Muscle of arm (tissue), 12 donors: Measurements from ENCODE around the gene NID2. TPM values are rescaled to one million over a fixed set of nuclear protein-coding genes. Genes with fewer than 3 reads are reported as not detected.

Experiments used
- DNase-seq: peaks from one replicate; pipeline ENCODE4 v3.0.0-alpha.2; 2013
- polyA plus RNA-seq, 12 donors: library from polyadenylated mRNA; unstranded; fragments of 120-200 nt; gene quantifications; one replicate each; pipeline ENCODE4 v1.2.1, GENCODE V29; 2013; ENCODE audit not compliant: insufficient read length in 12 of 12

Gene NID2
- polyA plus RNA-seq, 12 donors = 77.8 to 134 (median 103) TPM; not detected in 1

DNA sequence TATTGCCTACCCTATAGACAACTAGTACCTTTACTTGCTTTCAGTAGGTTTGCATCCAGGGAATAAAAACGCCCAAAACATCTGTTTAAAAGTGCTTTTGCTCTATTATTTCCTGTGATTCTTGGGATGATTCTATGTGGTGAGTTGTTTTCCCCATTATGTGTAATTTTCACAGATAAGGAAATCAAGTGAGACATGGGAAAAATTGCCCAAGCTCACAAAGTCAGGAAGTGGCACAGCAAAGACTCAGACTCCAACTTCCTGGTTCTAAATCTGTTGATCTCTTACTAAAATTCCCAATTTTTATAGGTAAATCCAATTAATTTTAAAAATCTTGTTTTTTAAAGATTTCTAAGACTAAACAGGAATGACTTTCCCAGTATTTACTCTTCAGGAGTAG is 39.0 kb downstream of the NID2 start:
- DNase-seq = no peak

DNA sequence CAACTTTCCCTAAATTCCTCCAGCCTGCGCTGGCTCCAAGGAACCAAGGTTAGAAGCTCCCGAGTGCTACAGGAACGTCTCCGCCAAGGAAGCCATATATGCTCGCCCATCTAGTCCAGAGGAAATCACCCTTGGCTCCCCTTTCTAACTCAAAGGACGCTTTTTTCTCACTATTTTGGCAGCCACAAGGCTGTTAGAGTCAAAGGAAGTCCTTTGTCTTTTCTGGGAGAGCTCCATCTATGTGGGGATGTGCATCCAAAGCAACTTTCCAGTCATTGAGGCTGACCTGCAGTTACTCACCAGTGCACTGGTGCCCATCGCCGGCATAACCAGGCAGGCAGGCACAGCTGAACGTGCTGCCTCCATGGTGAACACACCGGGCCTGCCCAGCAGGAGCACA is 42.0 kb downstream of the NID2 start:
- peak; percentile 57 for DNase-seq

DNA sequence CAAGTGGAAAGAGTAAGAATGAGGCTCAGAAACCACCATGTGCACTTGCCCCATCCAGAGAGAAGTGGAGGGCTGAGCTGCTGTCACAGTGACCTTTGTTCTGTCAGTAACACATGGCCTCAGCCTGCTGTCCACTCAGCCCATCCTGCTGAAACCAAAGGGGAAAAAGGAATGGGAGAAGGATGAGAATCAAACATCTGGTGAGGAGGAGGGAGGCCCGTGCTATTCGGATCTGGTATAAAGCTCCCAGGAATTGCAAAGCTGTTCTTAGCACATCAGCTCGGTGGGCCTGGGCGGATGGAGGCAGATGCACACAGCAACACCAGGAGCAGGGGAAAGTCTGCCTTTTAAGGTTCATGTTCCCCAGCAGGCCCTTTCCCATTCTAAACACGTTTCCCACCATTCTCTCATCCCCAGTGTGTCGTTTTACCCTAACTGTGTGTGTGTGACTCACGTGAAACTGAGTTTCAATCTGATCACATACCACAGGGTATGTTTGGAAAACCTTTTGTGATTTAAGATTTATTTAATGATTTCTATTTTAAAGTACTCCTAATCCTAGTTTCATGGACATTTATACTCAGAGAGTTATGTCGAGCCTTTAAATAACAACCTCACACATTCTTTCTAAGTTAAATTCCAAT is 42.7 kb downstream of the NID2 start:
- DNase-seq = no peak

DNA sequence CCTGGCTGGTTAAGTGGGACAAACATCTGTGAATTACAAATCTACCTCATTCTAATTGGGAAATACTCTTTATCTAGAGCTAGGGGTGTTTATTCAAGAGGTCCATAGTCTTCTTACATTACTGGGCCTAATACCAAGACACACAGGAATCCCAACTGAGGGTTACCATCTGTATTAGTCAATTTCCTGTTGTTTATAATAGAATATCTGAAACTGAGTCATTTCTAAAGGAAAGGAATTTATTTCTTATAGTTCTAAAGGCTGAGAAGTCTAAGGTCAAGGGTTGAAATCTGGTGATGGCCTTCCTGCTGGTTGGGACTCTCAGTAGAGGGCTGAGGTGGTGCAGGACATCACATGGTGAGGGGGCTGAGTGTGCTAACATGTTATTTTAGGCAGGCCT is 43.5 kb downstream of the NID2 start:
- no peak for DNase-seq

DNA sequence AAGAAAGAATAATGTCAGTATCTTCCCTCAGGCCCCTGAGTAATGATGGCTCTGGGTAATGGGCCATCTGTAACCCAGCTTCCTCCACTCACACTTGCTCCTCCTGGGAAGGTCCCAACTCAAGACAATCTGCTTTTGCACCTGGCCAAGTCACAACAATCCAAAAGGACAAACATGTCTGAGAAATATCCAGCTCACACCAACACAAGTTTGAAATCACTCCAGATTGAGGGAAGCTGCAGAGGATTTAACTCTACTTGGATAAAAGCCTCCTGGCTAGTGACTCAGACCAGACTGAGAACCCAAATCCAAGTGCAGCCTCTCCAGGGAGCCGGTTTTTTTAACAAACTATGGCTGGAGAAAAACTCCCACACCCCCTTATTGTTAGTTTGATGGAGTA is 45.3 kb downstream of the NID2 start:
- peak; percentile 83 for DNase-seq

DNA sequence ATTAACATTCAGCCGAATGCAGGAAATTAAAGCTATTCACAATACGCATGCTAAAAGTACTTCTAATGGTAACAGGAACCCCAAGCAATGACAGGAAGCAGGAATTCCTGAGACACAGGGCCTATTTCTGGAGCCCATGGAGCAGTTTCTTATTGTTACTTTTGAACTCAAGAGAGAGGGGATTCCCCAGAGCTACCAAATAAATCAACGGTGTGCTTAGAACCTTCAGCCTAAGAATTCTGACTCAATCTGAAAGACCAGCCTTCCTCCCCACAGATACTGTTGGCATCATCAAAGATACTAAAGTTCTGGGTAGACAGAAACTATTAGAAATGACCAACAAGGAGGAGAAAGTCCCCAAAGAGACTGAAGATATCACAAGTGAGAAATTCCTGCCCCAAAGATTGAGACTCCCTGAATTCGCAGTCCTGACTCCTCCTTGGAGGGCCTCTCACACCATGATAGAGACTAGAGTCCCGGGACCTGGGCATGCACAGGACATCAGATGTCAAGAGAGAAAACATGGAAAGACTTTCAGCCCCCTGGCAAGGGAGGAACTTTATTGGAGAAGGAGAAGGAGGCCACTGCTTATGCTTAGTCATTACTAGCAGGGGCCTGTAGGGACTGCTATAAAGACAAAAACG is 46.8 kb downstream of the NID2 start:
- DNase-seq = no peak

DNA sequence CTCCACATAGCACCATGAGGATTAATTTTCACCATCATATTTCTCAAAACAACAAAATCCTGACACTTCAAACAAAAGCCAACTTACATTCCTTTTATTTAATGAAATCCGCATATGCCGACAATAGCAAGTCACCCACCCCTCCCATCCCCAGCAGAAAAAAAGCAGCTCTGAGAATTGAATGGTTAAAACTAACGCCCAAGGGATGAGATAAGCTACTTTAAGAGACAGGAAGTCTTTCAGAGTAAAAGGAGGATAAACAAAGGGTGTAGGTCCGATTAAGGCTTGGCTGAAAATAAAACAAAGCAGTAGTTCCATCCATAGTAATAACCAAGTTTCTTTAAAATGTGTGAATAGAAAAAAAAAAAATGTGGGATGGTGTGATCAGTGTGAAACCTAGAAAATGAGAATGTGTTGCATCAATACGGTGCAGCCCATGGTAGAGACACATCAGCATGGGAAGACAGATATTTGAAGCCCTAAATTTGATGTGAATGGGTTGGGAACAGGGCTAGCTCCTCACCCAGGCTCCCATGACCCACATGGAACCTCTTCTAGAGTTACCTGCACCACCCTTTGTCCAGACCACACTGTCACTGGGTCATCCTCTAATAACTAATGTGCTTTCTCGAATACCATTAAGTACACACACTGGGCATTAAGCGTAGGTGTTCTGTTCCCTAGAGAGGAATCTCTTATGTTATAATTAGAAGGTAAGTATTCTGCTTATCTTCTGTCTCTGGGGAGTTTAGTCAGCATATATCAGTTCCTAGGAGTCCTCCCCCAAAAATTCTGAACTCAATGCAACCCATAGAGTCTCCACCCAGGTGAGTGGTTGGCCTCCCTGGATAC is 47.8 kb downstream of the NID2 start:
- DNase-seq = no peak

DNA sequence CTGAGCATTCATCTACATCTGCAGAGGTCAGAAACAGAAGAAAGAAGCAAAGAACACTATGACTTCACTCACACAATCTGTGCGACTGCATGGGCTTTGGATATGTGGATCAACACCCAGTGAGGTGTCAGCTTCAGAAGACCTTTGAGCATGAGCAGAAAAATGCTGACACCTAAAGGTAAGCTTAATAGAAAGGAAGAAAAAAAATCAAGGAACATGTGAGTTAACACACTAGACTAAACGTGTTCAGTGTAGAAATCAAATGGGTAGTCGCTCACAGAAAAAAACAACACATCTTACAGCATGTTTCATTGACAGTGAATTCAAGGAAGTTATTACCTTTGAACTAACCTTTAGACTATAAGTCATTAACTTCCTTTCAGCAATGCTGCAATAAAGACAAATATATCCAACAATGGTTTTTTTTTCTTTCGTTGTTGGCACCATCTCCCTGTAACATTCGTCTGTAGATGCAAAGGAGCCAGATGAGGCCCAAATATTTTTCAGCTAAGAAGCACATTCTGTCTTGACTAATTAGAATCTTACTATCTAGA is 48.6 kb downstream of the NID2 start:
- DNase-seq = no peak

DNA sequence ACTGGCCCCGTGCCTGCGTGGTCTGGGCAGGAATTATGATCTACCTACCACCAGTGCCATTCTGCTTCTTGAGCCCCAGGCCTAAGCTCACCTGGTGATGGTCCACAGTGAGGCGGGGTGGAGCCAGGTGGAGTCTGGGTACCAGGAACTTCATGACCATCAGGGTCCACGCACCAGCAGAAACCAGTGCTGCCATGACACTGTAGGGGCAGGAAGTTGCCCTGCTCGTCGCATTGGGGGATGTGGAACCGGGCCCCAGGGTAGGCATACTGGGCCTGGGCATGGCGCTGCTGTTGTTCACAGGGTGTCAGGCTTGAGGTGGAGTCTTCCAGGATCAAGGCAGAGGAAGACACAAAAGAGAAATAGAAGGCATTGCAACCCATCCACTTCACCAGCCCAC is 49.9 kb downstream of the NID2 start:
- no peak for DNase-seq

DNA sequence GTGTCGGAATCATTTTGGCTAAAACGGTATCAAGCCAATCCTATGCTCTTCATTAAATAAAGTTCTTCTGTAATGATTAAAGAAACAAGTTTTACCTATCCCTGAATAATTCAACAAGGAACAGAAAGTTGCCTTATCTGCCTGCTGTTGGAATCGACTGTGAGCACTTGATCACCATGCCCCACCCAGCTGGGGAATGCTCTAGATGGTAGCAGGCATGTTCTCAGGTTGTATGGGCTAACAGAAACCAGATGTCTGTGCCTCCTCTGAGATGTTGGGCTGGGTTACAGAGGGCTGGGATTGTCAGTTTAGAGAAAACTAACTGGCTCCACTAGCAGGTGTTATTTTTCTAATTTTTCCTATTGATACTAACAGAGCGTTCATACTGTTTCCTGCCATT is 50.6 kb downstream of the NID2 start:
- no peak for DNase-seq

DNA sequence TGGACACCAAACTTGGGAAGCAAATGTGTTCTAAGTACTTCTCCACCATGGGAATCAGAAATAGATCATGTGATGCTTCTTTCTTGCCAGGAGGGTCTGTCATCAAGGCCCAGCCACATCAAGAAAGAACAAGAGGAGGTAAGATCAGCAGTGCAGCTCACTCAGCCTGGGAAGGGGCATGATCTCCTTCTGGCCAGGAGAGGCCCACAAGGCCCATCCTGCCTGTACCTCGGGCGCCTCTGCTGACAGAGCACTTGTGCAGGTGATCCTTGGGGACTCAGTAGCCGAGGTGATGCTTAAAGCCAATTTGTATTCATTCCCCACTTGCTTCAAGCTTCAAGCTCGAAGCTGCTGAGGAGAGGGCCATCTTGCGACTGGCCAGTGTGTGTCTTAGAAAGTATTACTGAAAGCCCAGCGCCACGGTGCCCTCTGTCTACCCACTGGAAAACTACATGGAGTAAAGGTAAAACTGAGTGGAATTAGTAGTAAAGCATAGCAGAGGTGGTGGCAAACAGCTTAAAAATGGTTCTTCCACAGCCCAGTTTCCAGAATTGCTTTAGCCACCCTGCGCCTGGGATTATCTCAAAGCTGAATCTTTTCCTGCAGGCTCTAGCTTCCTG is 53.3 kb downstream of the NID2 start:
- no peak for DNase-seq

DNA sequence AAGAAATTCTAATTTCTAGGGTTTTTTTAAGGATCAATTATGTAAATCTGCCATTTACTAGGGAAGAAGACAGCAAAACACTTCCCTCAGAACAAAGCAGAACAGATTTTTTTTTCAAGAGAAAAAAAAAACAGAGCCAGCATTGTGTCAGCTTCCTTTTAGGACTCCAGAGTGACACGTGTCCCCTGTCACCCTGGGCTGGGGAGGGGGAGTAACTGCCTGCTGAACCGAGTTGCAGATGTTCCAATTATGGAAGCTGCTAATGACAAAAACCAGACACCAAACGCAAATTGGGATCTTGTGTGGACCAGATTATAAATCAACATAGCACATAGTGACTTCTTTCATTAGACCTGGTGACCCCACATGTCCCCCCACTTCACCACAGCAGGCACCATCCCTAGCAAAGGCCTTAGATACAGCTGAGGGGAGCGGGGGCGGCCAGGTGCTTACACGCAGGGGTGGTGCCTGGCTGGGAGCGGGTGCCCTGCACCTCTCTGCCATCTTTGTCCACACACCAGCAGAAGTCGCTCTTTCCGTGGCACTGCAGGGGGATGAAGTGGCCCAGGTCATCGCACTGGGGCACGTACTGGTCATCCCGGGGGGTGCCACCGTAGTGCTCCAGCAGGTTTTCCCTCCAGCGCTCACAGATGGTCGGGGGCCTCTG is 54.1 kb downstream of the NID2 start:
- no peak for DNase-seq

DNA sequence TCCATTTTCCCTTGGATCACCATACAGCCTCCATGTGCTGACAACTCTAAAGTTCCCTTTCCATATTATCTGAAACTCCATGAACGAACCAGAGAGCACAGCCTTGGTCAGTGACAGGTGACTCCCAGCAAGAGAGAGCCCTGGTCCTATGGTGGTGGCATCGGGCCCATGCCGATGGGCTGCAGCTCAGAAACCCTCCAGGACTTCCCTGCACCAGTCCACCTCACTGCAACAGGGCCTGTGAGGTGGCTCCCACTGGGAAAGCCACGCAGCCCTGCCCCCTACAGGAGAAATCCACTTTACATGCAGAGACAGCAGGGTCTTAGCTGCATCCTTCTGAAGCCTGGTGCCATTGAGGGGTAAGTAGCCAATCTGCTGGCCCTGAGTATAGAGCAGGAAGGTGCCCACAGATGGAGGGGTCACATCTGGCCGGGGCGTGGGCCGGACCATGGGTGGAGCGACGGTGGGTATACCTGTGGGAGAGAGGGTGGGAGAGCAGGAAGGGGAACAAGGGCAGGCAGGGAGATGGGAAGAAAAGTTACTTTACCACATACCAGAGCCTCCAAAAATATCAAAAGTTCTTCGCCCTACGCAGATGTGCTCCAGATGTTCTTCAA is 54.8 kb downstream of the NID2 start:
- DNase-seq = no peak

DNA sequence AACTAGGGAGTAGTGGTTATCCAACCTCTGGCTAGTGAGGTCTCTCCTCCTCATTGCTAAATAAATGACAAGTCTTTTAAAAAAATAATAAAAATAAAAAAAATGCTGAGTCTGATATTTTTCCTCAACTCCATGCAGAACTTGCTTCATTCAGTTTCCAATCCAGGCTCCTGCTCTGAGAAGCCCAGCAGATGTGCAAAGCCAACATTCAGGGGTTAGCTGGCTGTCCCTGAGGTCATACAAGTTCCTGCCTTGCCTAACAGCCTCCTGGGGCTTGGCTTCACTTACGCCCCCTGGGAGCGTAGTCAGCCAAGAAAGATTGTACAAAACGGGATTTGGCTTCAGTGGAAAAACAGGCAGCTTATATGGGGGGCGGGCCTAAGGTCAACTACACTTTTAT is 56.2 kb downstream of the NID2 start:
- no peak for DNase-seq

DNA sequence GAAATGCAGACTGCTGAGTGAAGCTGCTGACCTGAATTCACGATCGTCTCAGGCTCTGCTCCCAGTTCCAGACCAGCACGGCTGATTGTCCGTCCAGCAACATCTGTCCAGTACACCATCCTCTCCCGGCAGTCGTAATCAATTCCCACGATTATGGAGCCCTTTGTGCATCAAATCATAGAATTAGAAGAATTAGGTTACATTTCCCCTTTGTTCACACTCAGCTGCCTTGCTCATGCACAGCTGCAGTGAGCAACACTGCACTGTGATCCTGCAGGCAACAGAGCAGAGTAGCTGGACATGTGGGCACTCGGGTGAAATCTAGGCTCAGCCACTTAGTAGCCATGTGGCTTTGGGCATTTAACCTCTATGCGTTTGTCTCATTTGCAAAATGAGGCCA is 57.3 kb downstream of the NID2 start:
- no peak for DNase-seq

DNA sequence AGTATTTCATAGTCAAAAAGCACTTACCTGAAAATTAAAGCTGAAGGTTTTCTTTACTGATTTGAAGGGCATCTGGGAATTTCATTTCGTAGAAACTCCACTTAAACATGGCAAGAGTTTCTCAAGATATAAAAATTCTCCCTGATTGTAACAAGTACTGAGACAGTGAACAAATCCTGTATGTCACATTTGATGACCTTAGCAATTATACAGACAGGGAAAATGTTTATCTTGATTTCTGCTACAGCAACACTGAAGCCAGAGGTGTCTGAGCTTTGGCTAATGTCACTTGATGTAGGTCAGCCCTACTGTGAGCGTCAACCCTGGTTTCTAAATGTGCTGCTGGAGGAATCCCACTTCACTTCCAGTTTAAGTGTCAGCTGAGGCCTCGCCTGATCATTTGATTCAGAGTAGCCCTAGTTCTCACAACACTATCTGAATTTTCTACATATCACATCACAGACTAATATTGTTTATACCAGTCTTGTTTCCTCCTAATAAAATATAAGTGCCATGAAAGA is 58.6 kb downstream of the NID2 start:
- DNase-seq = no peak

DNA sequence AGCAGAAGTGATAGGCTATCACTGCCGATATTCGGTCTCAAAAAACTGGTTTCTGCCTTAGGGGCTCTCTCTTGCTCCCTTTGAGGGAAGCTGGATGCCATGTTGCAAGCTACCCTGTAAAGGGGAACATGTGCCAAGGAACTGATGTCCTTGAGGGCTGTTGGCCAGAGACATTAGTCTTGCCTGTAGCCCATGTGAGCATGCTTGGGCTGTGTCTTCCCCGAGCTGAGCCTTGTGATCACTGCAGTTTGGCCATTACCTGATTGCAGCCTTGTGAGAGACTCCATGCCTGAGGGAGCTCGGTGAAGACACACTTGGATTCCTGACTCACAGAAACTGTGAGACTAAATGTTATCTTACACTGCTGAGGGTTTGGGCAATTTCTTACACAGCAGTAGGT is 60.7 kb downstream of the NID2 start:
- no peak for DNase-seq

DNA sequence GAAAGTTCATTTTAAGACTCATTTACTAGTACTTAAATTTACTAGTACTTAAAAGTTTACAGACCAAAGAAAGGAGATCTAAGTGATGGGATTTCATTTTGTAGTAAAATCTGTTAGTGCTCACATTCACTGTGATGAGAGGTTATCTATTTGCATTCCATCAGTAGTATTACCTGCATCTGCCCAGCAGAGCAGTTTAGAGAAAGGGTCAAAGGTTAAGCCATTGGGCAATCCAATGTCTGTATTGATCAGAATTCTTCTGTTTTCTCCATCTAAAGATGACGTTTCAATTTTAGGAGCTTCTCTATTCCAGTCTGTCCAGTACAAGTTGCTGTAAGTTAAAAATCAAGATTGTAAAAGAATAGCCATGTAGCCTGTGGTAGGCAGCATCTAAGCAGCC is 61.2 kb downstream of the NID2 start:
- no peak for DNase-seq

DNA sequence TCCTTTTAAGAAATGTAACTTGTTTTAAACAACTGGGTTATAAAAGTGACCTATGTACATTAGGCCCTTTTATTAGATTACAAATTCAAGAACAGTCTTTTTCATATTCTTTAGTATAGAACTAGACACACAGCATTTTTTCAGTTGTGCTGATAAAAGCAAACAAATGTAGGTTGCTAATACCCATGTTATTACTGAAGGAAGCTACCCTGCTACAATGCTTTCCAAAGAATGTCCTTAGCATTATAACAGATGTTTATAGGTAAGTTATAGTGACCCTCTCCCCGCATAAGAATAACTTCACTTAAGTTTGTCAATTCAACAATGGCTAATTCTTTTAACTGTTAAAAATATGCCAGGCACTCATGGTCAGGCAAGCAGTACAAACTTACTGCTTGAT is 61.6 kb downstream of the NID2 start:
- DNase-seq = no peak

DNA sequence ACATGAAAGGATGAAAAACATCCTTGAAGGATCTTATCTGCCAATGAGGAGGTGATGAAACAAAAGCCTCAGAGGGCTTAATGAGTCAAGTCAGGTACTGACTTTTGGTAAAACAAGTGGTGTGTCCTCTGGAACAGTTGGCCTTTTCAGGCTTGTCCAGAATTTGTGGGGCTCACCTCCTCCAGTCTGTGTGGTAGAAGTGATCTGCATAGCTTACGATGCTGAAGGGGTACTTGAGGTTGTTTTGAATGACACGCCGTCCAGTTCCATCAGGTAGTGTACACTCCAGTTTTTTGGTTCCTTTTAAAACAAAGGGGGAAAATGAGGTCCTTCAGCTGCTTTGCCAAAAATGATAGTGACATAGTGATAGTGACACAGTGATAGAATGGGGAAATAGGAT is 62.5 kb downstream of the NID2 start:
- DNase-seq = no peak

DNA sequence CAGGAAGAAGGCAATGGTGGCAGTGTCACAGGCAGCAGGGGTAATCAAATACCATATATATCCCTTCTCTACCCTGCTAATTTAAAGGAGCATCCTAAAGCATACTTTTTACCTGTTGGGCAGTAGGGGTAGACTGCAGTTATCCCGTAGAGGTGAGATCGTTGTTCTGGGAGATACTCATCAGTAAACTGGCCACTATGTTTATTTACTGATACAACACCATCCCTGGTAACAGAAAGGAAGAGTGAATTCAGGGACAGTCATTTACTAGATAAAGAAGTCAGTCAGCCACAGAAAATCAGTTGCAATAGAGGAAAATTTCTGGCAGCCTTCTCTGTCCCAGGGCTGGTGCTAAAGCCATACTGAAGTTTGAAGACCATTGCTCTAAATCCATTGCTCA is 63.2 kb downstream of the NID2 start:
- no peak for DNase-seq
